Measurements from ENCODE around the gene CHCHD3. TPM values are rescaled to one million over a fixed set of nuclear protein-coding genes. Genes with fewer than 3 reads are reported as not detected.
A peak's percentile ranks its signal among the peaks of the same experiment; 100 is the strongest.

The CHCHD3 gene
- total RNA-seq, 1 experiment from 2014 or later = 114 TPM

- CTCF ChIA-PET = no interaction called here
- no peak for ATAC-seq
- no peaks in the 10 kb centered on the region for H3K9me3 Mint-ChIP-seq
These were observed 250.9 kb downstream of the CHCHD3 start for GRCh38 chr7:132830941-132831340.

GRCh38 chr7:132828502-132828901, 253.4 kb downstream of the CHCHD3 start:
- no peak overlapping the region for H3K27ac Mint-ChIP-seq
- H3K27me3 Mint-ChIP-seq (ENCODE audit: low read depth) = no peaks in the 10 kb centered on the region
- no peak for TF ChIP-seq ZNF138 (CRISPR knock-in tag; conservative IDR thresholded peaks at IDR 0.05)
- no peak for TF ChIP-seq ZNF512 (CRISPR knock-in tag; IDR thresholded peaks at IDR 0.05; ENCODE audit: borderline replicate concordance)
- TF ChIP-seq NR2C2 (CRISPR knock-in tag; IDR thresholded peaks at IDR 0.05) = no peak
- TF ChIP-seq ZNF416 (CRISPR knock-in tag; IDR thresholded peaks at IDR 0.05) = no peak
- no peak for TF ChIP-seq TCF7 (CRISPR knock-in tag; IDR thresholded peaks at IDR 0.05; ENCODE audit: low read depth)
- no peak for TF ChIP-seq USF1 (CRISPR knock-in tag; IDR thresholded peaks at IDR 0.05)
- TF ChIP-seq KAT7 (CRISPR knock-in tag; IDR thresholded peaks at IDR 0.05; ENCODE audit: borderline replicate concordance) = no peak
- TF ChIP-seq OVOL2 (CRISPR knock-in tag; IDR thresholded peaks at IDR 0.05; ENCODE audit: borderline replicate concordance) = no peak
- TF ChIP-seq ZNF423 (CRISPR knock-in tag; IDR thresholded peaks at IDR 0.05) = no peak
- TF ChIP-seq GRHL2 (CRISPR knock-in tag; IDR thresholded peaks at IDR 0.05; ENCODE audit: insufficient replicate concordance, severe bottlenecking) = no peak
- CTCF ChIA-PET = no interaction called here
- DNase-seq (ENCODE audit: low spot score) (no peak), ATAC-seq (no peak)
- POLR2A ChIA-PET = no interaction called here
- peaks cover 17% of the 10 kb centered on the region for H3K4me1 Mint-ChIP-seq
- peaks cover 3% of the 10 kb centered on the region; the same call in 1 of the 2 replicates for H3K9me3 Mint-ChIP-seq
- no peak overlapping the region for H3K4me3 Mint-ChIP-seq
- peaks cover 4% of the 10 kb centered on the region; the same call in 1 of the 2 replicates for H3K36me3 Mint-ChIP-seq

More at GRCh38 chr7:132830941-132831340, 250.9 kb downstream of the CHCHD3 start:
- Mint-ChIP-seq H3K4me1 (peaks cover 12% of the 10 kb centered on the region), H3K27ac (no peak overlapping the region), H3K4me3 (no peak overlapping the region), H3K36me3 (peaks cover 5% of the 10 kb centered on the region), H3K27me3 (ENCODE audit: low read depth) (no peaks in the 10 kb centered on the region)
- no peak for TF ChIP-seq USF1 (CRISPR knock-in tag; IDR thresholded peaks at IDR 0.05)
- TF ChIP-seq MYBL2 (CRISPR knock-in tag; IDR thresholded peaks at IDR 0.05) = no peak
- no peak for TF ChIP-seq IRF1 (CRISPR knock-in tag; IDR thresholded peaks at IDR 0.05)
- POLR2A ChIA-PET = no interaction called here
- no peak for DNase-seq (ENCODE audit: low spot score)

- ATAC-seq (no peak), DNase-seq (ENCODE audit: low spot score) (no peak)
- POLR2A ChIA-PET = no interaction called here
- no peaks in the 10 kb centered on the region for H3K27me3 Mint-ChIP-seq (ENCODE audit: low read depth)
- H3K4me3 Mint-ChIP-seq = no peak overlapping the region
- H3K27ac Mint-ChIP-seq = 0 out of 2 replicates have a peak overlapping the region, but pooled peaks have one; percentile 6
- H3K4me1 Mint-ChIP-seq = peaks cover 12% of the 10 kb centered on the region
- CTCF ChIA-PET = interaction anchor here (0.6 kb wide), 1 partner anchor 171 kb away, joined by 4 read pairs; no protein-coding TSS in a partner anchor
- peaks cover 4% of the 10 kb centered on the region; the same call in 1 of the 2 replicates for H3K36me3 Mint-ChIP-seq
- peaks cover 3% of the 10 kb centered on the region; the same call in 1 of the 2 replicates for H3K9me3 Mint-ChIP-seq
- TF ChIP-seq TEAD1 (CRISPR knock-in tag; IDR thresholded peaks at IDR 0.05) = no peak
- no peak for TF ChIP-seq ZNF512 (CRISPR knock-in tag; IDR thresholded peaks at IDR 0.05; ENCODE audit: borderline replicate concordance)
- no peak for TF ChIP-seq FOXJ3 (CRISPR knock-in tag; IDR thresholded peaks at IDR 0.05; ENCODE audit: borderline replicate concordance)
- no peak for TF ChIP-seq ZNF281 (CRISPR knock-in tag; IDR thresholded peaks at IDR 0.05)
- TF ChIP-seq JAZF1 (CRISPR knock-in tag; IDR thresholded peaks at IDR 0.05) = no peak
- TF ChIP-seq RELA (CRISPR knock-in tag; IDR thresholded peaks at IDR 0.05; ENCODE audit: borderline replicate concordance) = no peak
- no peak for TF ChIP-seq MLX (CRISPR knock-in tag; IDR thresholded peaks at IDR 0.05)
- TF ChIP-seq SP1 (CRISPR knock-in tag; conservative IDR thresholded peaks at IDR 0.05) = no peak
- no peak for TF ChIP-seq GABPB1 (CRISPR knock-in tag; IDR thresholded peaks at IDR 0.05)
- TF ChIP-seq IRF2 (CRISPR knock-in tag; IDR thresholded peaks at IDR 0.05; ENCODE audit: borderline replicate concordance, low read depth) = no peak
These were observed 255.7 kb downstream of the CHCHD3 start for GRCh38 chr7:132825932-132826835.

Data from WTC11 (cell line).